Measurements from ENCODE around the gene TUBGCP6.

GRCh38 chr22:50252082-50253045 lies 7.5 kb upstream of the TUBGCP6 start:
- TF ChIP-seq GATA2 (IDR thresholded peaks at IDR 0.05; ENCODE audit: low read depth, low read length), result no peak
- TF ChIP-seq GATA3 (IDR thresholded peaks at IDR 0.05; ENCODE audit: low read depth, low read length), result no peak
